Measurements from ENCODE around the gene ABCC9.

The ABCC9 gene

GRCh38 chr12:21769307-21769706 lies 171.9 kb downstream of the ABCC9 start:
- no peak for DNase-seq

DNA sequence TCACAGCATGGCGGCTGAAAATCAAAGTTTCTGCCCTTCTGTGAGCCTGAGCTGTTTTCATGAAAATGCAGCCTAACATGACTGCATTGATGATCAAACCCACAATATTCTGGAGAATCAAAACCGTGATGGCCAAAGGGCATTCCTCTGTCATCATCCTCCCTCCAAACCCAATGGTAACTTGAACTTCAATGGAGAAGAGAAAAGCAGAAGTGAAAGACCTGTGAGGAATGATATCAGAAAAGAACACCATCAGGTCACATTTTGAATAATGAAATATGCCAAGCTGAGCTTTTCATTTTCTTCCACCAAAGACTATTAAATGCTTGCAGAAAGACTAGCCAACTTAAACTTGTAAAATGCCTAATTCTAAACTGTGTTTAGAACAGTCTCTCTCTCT lies 174.8 kb downstream of the ABCC9 start:
- no peak for DNase-seq

DNA sequence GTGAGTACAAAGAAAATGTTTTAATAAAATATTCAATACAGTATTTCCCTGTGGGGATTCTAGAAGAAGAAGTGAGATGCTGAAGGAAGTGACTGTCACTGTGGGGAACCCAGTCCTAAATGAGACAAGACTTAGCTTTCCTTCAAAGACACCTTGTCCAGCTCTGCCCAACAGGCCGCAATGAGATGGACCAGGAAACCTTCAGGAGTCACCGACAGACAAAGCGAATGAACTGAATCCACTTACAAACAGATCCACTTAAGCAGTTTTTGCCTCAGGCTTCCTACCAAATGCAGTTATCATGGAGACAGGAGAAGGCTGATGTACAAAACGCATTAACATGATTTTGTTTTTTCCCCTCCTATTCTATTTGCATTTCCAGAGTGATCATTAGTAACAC lies 176.3 kb downstream of the ABCC9 start:
- DNase-seq = no peak

DNA sequence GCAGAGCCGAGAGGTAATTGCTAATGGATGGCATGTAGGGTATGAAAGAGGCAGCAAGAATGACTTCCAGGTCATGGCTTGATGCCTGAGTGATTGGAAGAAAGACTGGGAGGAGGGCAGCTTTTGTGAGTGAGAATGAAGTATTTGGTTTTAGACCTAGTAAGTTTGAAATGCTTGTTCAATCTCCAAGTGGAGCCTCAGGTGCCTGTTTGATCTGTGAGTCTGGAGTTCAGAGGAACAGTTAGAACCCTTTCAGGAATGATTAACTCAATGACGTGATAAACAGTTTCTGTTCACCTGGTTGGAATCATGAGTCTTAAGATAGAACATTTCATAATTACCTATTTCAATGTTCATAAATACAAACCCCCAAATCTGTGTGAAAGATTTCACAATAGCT lies 177.2 kb downstream of the ABCC9 start:
- DNase-seq = no peak

DNA sequence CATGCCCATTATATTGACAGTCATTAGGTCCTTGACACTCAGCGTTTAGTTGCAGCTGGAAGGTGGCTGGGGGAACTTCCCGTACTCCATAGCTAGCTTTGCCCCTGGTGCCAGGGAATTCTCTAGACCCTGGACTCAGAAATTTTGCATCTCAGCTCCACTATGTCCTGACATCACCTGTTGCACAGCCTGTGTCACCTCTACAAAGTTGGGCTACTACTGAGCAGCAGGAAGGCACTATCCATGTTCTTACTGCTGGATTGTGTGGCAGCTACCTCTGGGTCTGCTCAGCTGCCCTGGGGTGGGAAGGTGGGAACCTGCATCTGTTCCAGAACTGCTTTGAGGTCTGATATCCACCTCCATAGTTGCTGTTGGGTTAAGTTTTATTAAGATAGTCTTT lies 177.7 kb downstream of the ABCC9 start:
- no peak for DNase-seq

- DNase-seq = no peak
These were observed 181.5 kb downstream of the ABCC9 start for GRCh38 chr12:21759737-21760136.

DNA sequence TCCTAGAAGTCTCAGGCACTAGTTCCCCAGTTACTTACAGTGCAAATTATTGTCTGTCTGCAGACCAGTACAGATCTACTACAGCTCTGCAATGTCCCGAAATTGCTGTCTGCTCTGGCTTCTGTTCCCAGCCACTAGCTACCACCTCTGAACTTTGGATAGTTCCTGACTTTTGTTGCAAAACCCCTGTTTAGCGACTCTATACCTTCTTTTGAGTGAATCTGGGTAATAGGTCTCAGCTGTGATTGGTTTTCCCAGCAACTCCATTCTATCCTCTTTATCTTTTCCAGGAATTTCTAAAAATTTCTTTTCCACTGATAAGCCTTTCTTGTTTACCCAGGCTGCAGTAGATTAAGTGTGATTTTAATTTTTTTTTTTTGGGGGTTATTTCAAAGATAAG lies 183.5 kb downstream of the ABCC9 start:
- no peak for DNase-seq

DNA sequence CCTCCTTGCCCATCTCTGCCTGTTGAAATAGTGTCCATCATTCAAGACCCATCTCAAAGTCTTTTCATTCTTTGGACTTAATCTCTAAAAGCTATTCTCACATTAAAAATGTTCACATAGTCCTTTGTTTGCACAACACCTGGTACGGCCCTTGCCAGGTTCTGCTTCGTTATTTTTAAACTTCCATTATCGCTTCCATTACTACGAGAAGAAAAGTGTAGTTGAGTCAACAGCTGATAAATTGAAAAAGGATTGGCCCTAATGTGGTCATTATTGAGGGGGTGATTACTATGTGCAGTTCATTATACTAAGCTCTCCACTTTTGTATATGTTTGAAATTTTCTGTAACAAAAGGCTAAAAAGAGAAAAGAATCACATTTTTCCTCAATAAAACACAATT lies 184.5 kb downstream of the ABCC9 start:
- DNase-seq = no peak

DNA sequence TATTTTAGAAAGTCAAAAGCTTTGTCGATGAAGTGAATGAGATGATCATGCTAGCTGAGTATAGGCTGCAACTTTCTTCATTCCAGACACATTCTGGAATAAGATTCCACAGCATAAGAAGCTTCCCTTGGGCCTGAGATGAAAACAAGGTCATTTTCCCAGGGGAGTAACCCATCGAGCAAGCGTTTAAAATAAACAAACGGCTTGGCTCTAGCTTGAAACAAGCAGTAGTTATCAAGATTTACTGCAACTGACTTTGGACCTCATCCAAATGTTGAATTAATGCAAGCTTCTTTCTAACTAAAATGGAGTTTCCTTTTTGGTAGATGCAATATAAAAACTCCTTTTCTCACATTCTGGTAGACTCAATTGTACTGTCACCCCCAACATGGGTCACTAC lies 189.7 kb downstream of the ABCC9 start:
- DNase-seq = no peak
